Measurements from ENCODE around the gene USF3.

The USF3 gene

DNA sequence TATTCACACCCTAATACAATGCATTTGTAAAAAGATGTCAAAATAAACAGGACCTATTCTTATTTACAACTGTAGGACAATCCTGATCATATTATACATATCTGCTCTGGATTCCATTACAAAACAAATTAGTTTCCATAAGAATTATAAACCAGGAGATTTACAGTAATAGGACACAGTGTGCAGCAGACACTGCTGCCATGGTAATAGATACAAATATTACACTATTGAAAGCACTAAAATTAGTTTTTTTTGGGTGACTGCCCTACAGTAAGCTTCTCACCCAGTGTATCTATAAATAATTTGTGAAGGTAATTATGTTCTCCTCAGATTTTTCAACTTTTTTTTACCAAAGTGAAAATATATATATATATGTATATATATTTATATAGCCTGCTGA, 47.9 kb downstream of the USF3 start:
- no peaks in the 10 kb centered on the region for H3K36me3 ChIP-seq (ENCODE audit: insufficient read depth, low read length)
- H3K4me2 ChIP-seq (ENCODE audit: low read depth, low read length, poor library complexity, severe bottlenecking), result no peak overlapping the region

DNA sequence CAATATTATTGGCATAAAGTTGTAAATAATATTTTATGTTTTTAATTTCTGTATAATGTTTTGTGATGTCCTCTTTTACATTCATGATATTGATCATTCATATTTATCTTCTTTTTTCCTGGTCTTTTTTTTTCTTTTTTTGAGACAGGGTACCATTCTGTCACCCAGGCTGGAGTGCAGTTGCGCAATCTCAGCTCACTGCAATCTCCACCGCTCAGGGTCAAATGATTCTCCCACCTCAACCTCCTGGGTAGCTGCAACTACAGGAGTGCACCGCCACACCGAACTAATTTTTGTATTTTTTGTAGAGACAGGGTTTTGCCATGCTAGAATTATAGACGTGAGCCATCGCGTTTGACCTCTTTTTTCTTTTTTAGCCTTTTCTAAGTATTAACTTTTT, 52.9 kb downstream of the USF3 start:
- Histone ChIP-seq H3K4me1 (ENCODE audit: insufficient read depth, low read length, poor library complexity, severe bottlenecking) (no peaks in the 10 kb centered on the region), H2AFZ (ENCODE audit: low read length) (no peak overlapping the region), H3K9me2 (replicated peaks; ENCODE audit: low read depth, low read length) (no peaks in the 10 kb centered on the region), H3K27me3 (ENCODE audit: insufficient read depth, low read length, poor library complexity, severe bottlenecking) (no peaks in the 10 kb centered on the region), H4K20me1 (ENCODE audit: insufficient read depth, low read length, poor library complexity, severe bottlenecking) (no peaks in the 10 kb centered on the region), H3K4me2 (ENCODE audit: low read depth, low read length, poor library complexity, severe bottlenecking) (no peak overlapping the region), H3K9me3 (ENCODE audit: insufficient read depth, low read depth, low read length) (peaks cover 11% of the 10 kb centered on the region; the same call in 1 of the 2 replicates), H3K9ac (ENCODE audit: low read depth, low read length, poor library complexity, severe bottlenecking) (no peak overlapping the region), H3F3A (ENCODE audit: low read depth) (no peaks in the 10 kb centered on the region), H3K4me3 (ENCODE audit: low read length, poor library complexity, severe bottlenecking) (no peak overlapping the region), H3K36me3 (ENCODE audit: insufficient read depth, low read length) (no peaks in the 10 kb centered on the region), H3K79me2 (ENCODE audit: insufficient read depth, low read length) (no peaks in the 10 kb centered on the region)
- no peak for TF ChIP-seq EZH2phosphoT487 (IDR thresholded peaks at IDR 0.05; ENCODE audit: borderline replicate concordance)
- TF ChIP-seq CTCF (conservative IDR thresholded peaks at IDR 0.05; ENCODE audit: low read length), result no peak

More for the DNA sequence above, 47.9 kb downstream of the USF3 start:
- no peaks in the 10 kb centered on the region for H3K27me3 ChIP-seq (ENCODE audit: insufficient read depth, low read length, poor library complexity, severe bottlenecking)
- no peaks in the 10 kb centered on the region for H3K4me1 ChIP-seq (ENCODE audit: insufficient read depth, low read length, poor library complexity, severe bottlenecking)
- TF ChIP-seq EZH2phosphoT487 (IDR thresholded peaks at IDR 0.05; ENCODE audit: borderline replicate concordance), result no peak
- no peak for TF ChIP-seq CTCF (conservative IDR thresholded peaks at IDR 0.05; ENCODE audit: low read length)
- no peaks in the 10 kb centered on the region for H3K79me2 ChIP-seq (ENCODE audit: insufficient read depth, low read length)
- no peak overlapping the region for H2AFZ ChIP-seq (ENCODE audit: low read length)
- H3K9me2 ChIP-seq (replicated peaks; ENCODE audit: low read depth, low read length), result no peaks in the 10 kb centered on the region
- no peak overlapping the region for H3K9ac ChIP-seq (ENCODE audit: low read depth, low read length, poor library complexity, severe bottlenecking)
- H3K4me3 ChIP-seq (ENCODE audit: low read length, poor library complexity, severe bottlenecking), result no peak overlapping the region
- peaks cover 11% of the 10 kb centered on the region; the same call in 1 of the 2 replicates for H3K9me3 ChIP-seq (ENCODE audit: insufficient read depth, low read depth, low read length)
- H4K20me1 ChIP-seq (ENCODE audit: insufficient read depth, low read length, poor library complexity, severe bottlenecking), result no peaks in the 10 kb centered on the region
- no peaks in the 10 kb centered on the region for H3F3A ChIP-seq (ENCODE audit: low read depth)

GRCh38 chr3:113638910-113639309, 57.5 kb downstream of the USF3 start:
- H3K36me3 ChIP-seq (ENCODE audit: insufficient read depth, low read length), result no peaks in the 10 kb centered on the region
- H3K9me2 ChIP-seq (replicated peaks; ENCODE audit: low read depth, low read length), result no peaks in the 10 kb centered on the region
- TF ChIP-seq EZH2phosphoT487 (IDR thresholded peaks at IDR 0.05; ENCODE audit: borderline replicate concordance) (no peak), CTCF (conservative IDR thresholded peaks at IDR 0.05; ENCODE audit: low read length) (no peak)
- no peaks in the 10 kb centered on the region for H3K4me1 ChIP-seq (ENCODE audit: insufficient read depth, low read length, poor library complexity, severe bottlenecking)
- peaks cover under 1% of the 10 kb centered on the region; the same call in 1 of the 2 replicates for H3K9me3 ChIP-seq (ENCODE audit: insufficient read depth, low read depth, low read length)
- no peak overlapping the region for H3K4me3 ChIP-seq (ENCODE audit: low read length, poor library complexity, severe bottlenecking)
- no peaks in the 10 kb centered on the region for H3F3A ChIP-seq (ENCODE audit: low read depth)
- no peaks in the 10 kb centered on the region for H3K27me3 ChIP-seq (ENCODE audit: insufficient read depth, low read length, poor library complexity, severe bottlenecking)
- no peaks in the 10 kb centered on the region for H3K79me2 ChIP-seq (ENCODE audit: insufficient read depth, low read length)
- no peak overlapping the region for H3K4me2 ChIP-seq (ENCODE audit: low read depth, low read length, poor library complexity, severe bottlenecking)
- H2AFZ ChIP-seq (ENCODE audit: low read length), result no peak overlapping the region
- no peaks in the 10 kb centered on the region for H4K20me1 ChIP-seq (ENCODE audit: insufficient read depth, low read length, poor library complexity, severe bottlenecking)
- no peak overlapping the region for H3K9ac ChIP-seq (ENCODE audit: low read depth, low read length, poor library complexity, severe bottlenecking)
